GM18507 (cell line): ENCODE measurements around the gene PLCL1.
"Not testable (repeated sequence)": the region's sequence is repeated elsewhere in the genome, so short reads cannot be mapped to it uniquely, and the experiment has no call there.

Source experiments
- DNase-seq: peaks from one replicate; pipeline ENCODE4 v3.0.0; 2011; ENCODE audit warnings: low read depth; ENCODE audit not compliant: insufficient read length; ENCODE audit errors: extremely low spot score
- FAIRE-seq: peaks from 2 replicates; lab custom pipeline; 2011; peaks lifted over from hg19 to GRCh38; lab: Jason Lieb, UNC

Gene PLCL1

GRCh38 chr2:198177040-198177439, 372.6 kb downstream of the PLCL1 start:
- DNase-seq (no peak), FAIRE-seq (no peak)

GRCh38 chr2:198178766-198179165, 374.4 kb downstream of the PLCL1 start:
- DNase-seq (no peak), FAIRE-seq (no peak)

- FAIRE-seq, result no peak
- DNase-seq, result no peak
Observed at GRCh38 chr2:198186257-198186656, 381.9 kb downstream of the PLCL1 start.

DNA sequence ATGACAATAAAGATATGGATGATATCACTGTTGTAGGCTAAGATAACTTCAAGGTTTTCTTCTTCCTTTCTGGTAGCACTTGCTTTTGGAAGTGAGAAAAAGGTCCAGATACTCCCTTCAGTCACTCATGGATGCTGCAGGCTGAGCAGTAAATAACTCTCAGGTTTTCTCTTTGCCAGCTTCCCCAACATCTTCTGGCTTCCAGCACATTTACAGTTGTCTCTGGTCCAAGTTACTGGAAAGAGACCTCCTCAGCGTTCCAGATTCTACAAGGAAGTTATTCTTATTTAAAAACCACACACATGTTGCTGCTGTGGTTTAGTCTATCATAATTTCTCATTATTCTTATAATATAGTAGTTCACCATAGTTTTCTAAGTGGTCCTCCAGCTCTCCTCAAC, 383.4 kb downstream of the PLCL1 start:
- DNase-seq (no peak), FAIRE-seq (no peak)

- no peak for FAIRE-seq
Observed at GRCh38 chr2:198188982-198189381, 384.6 kb downstream of the PLCL1 start.

GRCh38 chr2:198191651-198192050, 387.3 kb downstream of the PLCL1 start:
- FAIRE-seq, result no peak
- no peak for DNase-seq

More at GRCh38 chr2:198188982-198189381, 384.6 kb downstream of the PLCL1 start:
- no peak for DNase-seq

DNA sequence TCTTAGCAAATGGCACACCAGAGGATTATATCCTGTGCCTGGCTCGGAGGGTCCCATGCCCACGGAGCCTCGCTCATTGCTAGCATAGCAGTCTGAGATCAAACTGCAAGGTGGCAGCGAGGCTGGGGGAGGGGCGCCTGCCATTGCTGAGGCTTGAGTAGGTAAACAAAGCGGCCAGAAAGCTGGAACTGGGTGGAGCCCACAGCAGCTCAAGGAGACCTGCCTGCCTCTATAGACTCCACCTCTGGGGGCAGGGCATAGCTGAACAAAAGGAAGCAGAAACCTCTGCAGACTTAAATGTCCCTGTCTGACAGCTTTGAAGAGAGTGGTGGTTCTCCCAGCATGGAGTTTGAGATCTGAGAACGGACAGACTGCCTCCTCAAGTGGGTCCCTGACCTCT, 392.2 kb downstream of the PLCL1 start:
- not testable (repeated sequence) for FAIRE-seq, DNase-seq
